Thoracic aorta (tissue), 2 donors: Measurements from ENCODE around the gene WWC1. TPM values are rescaled to one million over a fixed set of nuclear protein-coding genes. Genes with fewer than 3 reads are reported as not detected.

Experiments
- ATAC-seq: fragments of 150-250 bp; one replicate; pipeline ENCODE4 v1.8.0; 2017; ENCODE audit warnings: low read depth; ENCODE audit not compliant: insufficient number of reproducible peaks, low FRiP score
- DNase-seq: peaks from one replicate; pipeline ENCODE4 v3.0.0-alpha.2; 2020; ENCODE audit warnings: low spot score
- H3K27ac ChIP-seq, 2 donors: fragments of 200-600 bp; sonication (generic); 1 replicate in 1 of 2; 2 replicates in 1 of 2; pipeline ENCODE4 v1.5.1; 2016; ENCODE audit warnings: mild to moderate bottlenecking in 2 of 2, moderate library complexity in 2 of 2
- H3K27me3 ChIP-seq: fragments of 200-600 bp; sonication (generic); replicated peaks from 2 replicates; pipeline ENCODE4 v1.6.0; 2016; ENCODE audit warnings: mild to moderate bottlenecking; ENCODE audit not compliant: insufficient read depth
- H3K36me3 ChIP-seq: fragments of 200-600 bp; sonication (generic); one replicate; pipeline ENCODE4 v1.5.1; 2016
- H3K4me1 ChIP-seq, 2 donors: fragments of 200-600 bp; sonication (generic); 1 replicate in 1 of 2; 2 replicates in 1 of 2; pipeline versions ENCODE4 v1.5.1 to v1.6.0; 2016; ENCODE audit warnings: low read depth in 2 of 2, mild to moderate bottlenecking in 1 of 2; ENCODE audit not compliant: control insufficient read depth in 1 of 2
- H3K4me3 ChIP-seq: fragments of 200-600 bp; sonication (generic); 2 replicates; pipeline ENCODE4 v1.5.1; 2016; ENCODE audit warnings: mild to moderate bottlenecking
- H3K9me3 ChIP-seq: fragments of 200-600 bp; sonication (generic); 2 replicates; pipeline ENCODE4 v1.5.1; 2016
- total RNA-seq, 2 donors: library from RNA; depleted of rRNA; stranded (reverse); fragments of >200 nt; gene quantifications; one replicate each; pipeline versions ENCODE4 v1.1.0 to v1.2.3, GENCODE V29; 2016
- TF ChIP-seq, protein P1 (sequence below): fragments of 200-600 bp; sonication (generic); IDR thresholded peaks from one replicate; pipeline ENCODE4 v1.5.1; 2019; ENCODE audit warnings: antibody characterized with exemption

The WWC1 gene
- total RNA-seq, 2 donors from 2014 or later: 3.6 TPM; not detected in 1

DNA sequence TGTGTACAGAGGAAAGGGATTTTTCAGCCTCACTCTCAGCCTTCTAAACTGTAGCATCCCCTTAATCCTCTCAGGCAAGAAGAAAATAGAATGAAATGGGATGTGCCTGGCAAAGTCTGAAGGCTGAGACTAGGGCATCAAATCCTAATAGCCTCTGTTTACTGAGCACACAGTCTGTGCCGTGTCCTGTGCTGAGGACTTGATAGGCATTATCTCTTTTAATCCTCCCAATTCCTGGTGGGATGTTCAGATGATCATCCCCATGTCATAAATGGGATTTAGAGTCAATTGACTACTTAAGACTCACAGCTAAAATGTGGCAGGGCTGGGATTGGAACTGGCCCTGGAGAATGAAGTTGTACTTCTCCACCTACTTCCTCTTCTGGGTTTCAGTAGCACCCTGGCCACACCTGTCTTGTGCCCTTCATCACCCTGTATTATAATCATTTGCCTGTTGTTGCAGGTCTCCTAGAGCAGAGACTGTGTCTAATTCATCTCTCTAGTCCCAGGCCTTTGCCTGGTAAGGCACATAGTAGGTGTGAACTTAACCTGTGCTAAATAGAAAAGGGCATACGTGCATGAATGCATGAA lies 81.0 kb downstream of the WWC1 start:
- Histone ChIP-seq H3K27ac (no peak overlapping the region), H3K36me3 (no peaks in the 10 kb centered on the region), H3K4me3 (no peak overlapping the region), H3K4me1 (no peaks in the 10 kb centered on the region), H3K27me3 (no peaks in the 10 kb centered on the region), H3K9me3 (no peaks in the 10 kb centered on the region)
- TF ChIP-seq, protein P1, sequence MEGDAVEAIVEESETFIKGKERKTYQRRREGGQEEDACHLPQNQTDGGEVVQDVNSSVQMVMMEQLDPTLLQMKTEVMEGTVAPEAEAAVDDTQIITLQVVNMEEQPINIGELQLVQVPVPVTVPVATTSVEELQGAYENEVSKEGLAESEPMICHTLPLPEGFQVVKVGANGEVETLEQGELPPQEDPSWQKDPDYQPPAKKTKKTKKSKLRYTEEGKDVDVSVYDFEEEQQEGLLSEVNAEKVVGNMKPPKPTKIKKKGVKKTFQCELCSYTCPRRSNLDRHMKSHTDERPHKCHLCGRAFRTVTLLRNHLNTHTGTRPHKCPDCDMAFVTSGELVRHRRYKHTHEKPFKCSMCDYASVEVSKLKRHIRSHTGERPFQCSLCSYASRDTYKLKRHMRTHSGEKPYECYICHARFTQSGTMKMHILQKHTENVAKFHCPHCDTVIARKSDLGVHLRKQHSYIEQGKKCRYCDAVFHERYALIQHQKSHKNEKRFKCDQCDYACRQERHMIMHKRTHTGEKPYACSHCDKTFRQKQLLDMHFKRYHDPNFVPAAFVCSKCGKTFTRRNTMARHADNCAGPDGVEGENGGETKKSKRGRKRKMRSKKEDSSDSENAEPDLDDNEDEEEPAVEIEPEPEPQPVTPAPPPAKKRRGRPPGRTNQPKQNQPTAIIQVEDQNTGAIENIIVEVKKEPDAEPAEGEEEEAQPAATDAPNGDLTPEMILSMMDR: no peak
- DNase-seq (no peak), ATAC-seq (no peak)

DNA sequence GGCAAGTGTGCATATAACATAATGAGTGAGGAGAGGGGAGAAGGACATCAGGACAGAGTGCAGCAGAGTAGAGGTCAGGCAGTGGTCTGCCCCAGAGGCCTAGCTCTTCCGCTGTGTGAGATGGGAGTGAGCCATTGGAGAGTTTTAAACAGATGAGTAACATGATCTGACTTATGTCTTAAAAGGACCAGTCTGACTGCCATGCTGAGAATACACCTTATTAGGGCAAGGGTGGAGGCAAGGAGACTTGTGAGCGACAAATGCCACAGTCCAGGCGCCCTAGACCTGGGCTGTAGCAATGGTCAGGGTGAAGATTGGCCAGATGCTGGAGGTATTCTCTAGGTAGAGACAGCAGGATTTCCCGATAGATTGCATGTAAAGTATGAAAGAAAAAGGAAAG lies 83.1 kb downstream of the WWC1 start:
- TF ChIP-seq, protein P1: no peak
- DNase-seq (no peak), ATAC-seq (no peak)
- no peaks in the 10 kb centered on the region for H3K9me3 ChIP-seq
- H3K27me3 ChIP-seq: no peaks in the 10 kb centered on the region
- H3K4me3 ChIP-seq: no peak overlapping the region
- H3K4me1 ChIP-seq: no peaks in the 10 kb centered on the region
- no peak overlapping the region for H3K27ac ChIP-seq
- H3K36me3 ChIP-seq: no peaks in the 10 kb centered on the region

DNA sequence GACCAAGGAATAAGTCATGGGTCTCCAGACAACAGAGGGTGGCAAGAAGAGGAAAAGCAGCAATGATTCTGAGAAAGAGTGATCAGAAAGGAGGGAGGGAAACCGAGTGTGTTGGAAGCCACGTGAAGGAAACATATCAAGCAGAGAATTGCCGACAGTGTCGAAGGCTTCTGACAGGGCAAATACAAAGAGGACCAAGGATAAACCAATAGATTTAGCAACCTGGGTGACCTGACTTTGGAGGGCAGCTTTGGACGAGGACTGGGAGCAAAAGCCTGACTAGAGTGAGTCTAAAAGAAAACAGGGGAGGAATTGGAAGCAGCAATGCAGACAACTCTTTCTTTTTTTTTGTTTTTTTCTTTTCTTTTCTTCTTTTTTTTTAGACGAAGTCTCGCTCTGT lies 83.8 kb downstream of the WWC1 start:
- H3K27ac ChIP-seq: no peak overlapping the region
- H3K9me3 ChIP-seq: no peaks in the 10 kb centered on the region
- no peak overlapping the region for H3K4me3 ChIP-seq
- TF ChIP-seq, protein P1: no peak
- H3K27me3 ChIP-seq: no peaks in the 10 kb centered on the region
- H3K36me3 ChIP-seq: no peaks in the 10 kb centered on the region
- no peak for DNase-seq
- no peaks in the 10 kb centered on the region for H3K4me1 ChIP-seq
- ATAC-seq: no peak

DNA sequence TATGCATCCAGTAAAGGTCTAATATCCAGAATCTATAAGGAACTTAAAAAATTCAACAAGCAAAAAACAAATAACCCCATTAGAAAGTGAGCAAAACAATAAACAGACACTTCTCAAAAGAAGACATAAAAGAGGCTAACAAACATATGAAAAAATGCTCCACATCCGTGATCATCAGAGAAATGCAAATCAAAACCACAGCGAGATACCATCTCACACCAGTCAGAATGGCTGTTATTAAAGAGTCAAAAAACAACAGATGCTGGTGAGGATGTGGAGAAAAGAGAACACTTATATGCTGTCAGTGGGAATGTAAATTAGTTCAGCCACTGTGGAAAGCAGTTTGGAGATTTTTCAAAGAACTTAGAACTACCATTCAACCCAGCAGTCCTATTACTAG lies 86.1 kb downstream of the WWC1 start:
- Histone ChIP-seq H3K4me1 (no peaks in the 10 kb centered on the region), H3K27me3 (no peaks in the 10 kb centered on the region), H3K36me3 (no peaks in the 10 kb centered on the region), H3K9me3 (no peaks in the 10 kb centered on the region), H3K27ac (no peak overlapping the region), H3K4me3 (no peak overlapping the region)
- ATAC-seq (no peak), DNase-seq (no peak)
- TF ChIP-seq, protein P1: no peak

DNA sequence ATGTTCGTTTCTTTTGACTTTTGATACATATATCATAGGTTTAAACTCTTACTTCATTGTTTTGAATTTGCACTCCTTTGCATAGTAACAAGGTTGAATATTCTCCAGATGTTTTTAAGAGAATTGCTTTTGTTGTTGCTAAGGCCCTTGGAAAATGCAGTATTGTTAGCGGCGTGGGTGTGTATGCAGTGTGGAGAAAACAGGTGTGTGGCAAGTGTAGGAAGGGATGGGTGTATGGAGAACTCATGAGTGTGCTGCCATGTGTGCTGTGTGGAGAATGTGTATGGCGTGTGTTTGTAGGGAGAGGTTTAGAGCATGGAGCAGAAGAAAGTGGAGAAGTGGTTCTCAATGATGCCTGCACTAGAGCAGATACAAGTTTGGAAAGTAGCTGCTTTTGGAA lies 87.3 kb downstream of the WWC1 start:
- ATAC-seq: no peak
- Histone ChIP-seq H3K4me3 (no peak overlapping the region), H3K4me1 (no peaks in the 10 kb centered on the region), H3K27me3 (no peaks in the 10 kb centered on the region), H3K9me3 (no peaks in the 10 kb centered on the region), H3K27ac (no peak overlapping the region), H3K36me3 (no peaks in the 10 kb centered on the region)
- no peak for DNase-seq
- TF ChIP-seq, protein P1: no peak
